T1000 (cell line): Measurements from ENCODE around the gene SEPTIN6.

Experiments
- DNase-seq: peaks from one replicate; lab custom pipeline; 2025; ENCODE audit warnings: mixed read lengths; lab: John Stamatoyannopoulos, UW

The SEPTIN6 gene

DNA sequence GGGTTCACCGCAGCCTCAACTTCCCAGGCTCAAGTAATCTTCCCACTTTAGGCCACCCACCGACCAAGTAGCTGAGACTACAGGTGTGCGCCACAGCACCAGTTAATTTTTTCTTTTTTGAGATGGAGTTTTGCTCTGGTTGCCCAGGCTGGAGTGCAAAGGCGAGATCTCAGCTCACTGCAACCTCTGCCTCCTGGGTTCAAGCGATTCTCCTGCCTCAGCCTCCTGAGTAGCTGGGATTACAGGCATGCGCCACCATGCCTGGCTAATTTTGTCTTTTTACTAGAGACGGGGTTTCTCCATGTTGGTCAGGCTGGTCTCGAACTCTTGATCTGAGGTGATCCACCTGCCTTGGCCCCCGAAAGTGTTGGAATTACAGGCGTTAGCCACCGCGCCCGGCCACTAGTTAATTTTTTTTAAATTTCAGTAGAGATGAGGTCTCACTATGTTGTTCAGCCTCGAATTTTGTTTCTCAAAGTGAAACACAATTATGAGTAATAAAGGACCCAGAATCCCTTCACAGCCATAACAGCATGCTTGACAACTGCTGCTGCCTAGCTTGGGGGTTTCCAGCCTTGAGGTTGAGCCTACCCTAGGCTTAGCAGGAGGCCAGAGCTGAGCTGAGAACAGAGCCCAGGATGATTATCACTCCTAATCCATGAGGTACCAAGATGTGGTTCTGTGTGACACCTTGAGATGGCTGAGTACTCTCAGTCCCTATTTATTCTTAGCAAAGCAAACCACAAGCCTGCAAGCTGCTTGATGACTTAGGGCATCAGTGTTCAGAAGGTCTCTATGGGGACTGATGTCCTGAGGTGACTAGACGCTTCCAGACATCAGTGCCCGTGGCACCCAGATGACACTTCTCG, 45.2 kb downstream of the SEPTIN6 start:
- DNase-seq: no peak

DNA sequence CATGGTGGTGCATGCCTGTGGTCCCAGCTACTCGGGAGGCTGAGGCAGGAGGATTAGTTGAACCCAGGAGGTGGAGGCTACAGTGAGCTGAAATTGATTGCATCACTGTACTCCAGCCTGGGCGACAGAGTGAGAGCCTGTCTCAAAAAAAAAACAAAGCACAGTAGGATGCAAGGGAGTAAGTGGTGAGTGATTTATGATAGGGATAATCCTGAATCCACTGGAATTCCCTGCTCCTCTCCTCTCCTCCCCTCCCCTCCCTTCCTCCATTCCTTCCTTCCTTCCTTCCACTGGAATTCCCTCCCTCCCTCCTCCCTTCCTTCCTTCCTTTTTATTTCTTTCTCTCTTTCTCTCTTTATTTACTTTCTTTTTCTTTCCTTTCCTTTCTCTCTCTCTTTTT, 45.9 kb downstream of the SEPTIN6 start:
- no peak for DNase-seq

GRCh38 chrX:119646515-119646914, 46.5 kb downstream of the SEPTIN6 start:
- DNase-seq: no peak

DNA sequence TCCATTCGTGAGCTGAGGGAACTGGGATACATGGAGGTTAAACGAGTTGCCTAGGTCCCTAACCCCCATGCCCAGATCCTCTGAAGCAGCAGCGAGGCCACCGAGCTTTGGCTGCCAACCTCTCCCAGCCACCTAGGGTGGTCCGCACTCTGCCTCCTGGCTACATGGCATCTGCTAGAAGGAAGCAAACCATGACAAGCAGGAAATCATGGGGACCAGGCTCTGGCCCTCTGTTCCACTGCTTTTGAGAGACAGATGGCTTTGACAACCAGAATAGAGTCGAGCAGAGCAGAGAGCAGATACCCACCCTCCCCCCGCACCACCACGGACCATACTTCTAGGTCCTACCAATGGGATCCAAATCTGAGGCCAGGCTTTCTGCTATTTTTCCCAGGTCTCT, 49.3 kb downstream of the SEPTIN6 start:
- no peak for DNase-seq
